ENCODE data around the gene KLHDC4. TPM values are rescaled to one million over a fixed set of nuclear protein-coding genes. Genes with fewer than 3 reads are reported as not detected.

KLHDC4 gene
- total RNA-seq, 1 donor from 2014 or later = 87.0 TPM

GRCh38 chr16:87764600-87765472, 950 bp downstream of the KLHDC4 start:
- DNase-seq (no peak), ATAC-seq (ENCODE audit: low read depth) (no peak)
- H3K4me1 Mint-ChIP-seq = peaks cover 31% of the 10 kb centered on the region
- H3K36me3 Mint-ChIP-seq (ENCODE audit: low read depth) = peaks cover 47% of the 10 kb centered on the region
- intact Hi-C loops (cut with micrococcal nuclease) = loop anchor here (1.0 to 5.0 kb wide), 4 partner anchors 40 to 807 kb away; partner anchors contain the start of genes MAP1LC3B and ZC3H18
- H3K27me3 Mint-ChIP-seq = no peaks in the 10 kb centered on the region
- H3K4me3 Mint-ChIP-seq = peak overlapping the region; percentile 100
- ChIA-PET CTCF (interaction anchor here (0.9 to 1.6 kb wide), 3 partner anchors 14 to 371 kb away, joined by 3 read pairs; no protein-coding TSS in a partner anchor), POLR2A (interaction anchor here (0.7 to 3.0 kb wide), 14 partner anchors 10 to 805 kb away, joined by 3 to 30 read pairs (median 4); partner anchors contain the start of genes BANP and ZC3H18)
- no peaks in the 10 kb centered on the region for H3K9me3 Mint-ChIP-seq
- TF ChIP-seq, protein P1, sequence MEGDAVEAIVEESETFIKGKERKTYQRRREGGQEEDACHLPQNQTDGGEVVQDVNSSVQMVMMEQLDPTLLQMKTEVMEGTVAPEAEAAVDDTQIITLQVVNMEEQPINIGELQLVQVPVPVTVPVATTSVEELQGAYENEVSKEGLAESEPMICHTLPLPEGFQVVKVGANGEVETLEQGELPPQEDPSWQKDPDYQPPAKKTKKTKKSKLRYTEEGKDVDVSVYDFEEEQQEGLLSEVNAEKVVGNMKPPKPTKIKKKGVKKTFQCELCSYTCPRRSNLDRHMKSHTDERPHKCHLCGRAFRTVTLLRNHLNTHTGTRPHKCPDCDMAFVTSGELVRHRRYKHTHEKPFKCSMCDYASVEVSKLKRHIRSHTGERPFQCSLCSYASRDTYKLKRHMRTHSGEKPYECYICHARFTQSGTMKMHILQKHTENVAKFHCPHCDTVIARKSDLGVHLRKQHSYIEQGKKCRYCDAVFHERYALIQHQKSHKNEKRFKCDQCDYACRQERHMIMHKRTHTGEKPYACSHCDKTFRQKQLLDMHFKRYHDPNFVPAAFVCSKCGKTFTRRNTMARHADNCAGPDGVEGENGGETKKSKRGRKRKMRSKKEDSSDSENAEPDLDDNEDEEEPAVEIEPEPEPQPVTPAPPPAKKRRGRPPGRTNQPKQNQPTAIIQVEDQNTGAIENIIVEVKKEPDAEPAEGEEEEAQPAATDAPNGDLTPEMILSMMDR (IDR thresholded peaks at IDR 0.05) = no peak
- H3K27ac Mint-ChIP-seq = peak overlapping the region; percentile 71

GRCh38 chr16:87762620-87763019, 3.2 kb downstream of the KLHDC4 start:
- ChIA-PET CTCF (no interaction called here), POLR2A (interaction anchor here (0.6 kb wide), 1 partner anchor 9 kb away, joined by 7 read pairs; no protein-coding TSS in a partner anchor)
- peaks cover 30% of the 10 kb centered on the region for H3K4me1 Mint-ChIP-seq
- TF ChIP-seq, protein P1 (IDR thresholded peaks at IDR 0.05) = no peak
- DNase-seq (no peak), ATAC-seq (ENCODE audit: low read depth) (no peak)
- peaks cover 62% of the 10 kb centered on the region for H3K36me3 Mint-ChIP-seq (ENCODE audit: low read depth)
- H3K4me3 Mint-ChIP-seq = no peak overlapping the region
- H3K9me3 Mint-ChIP-seq = no peaks in the 10 kb centered on the region
- intact Hi-C loops (cut with micrococcal nuclease) = no loop called here
- no peaks in the 10 kb centered on the region for H3K27me3 Mint-ChIP-seq
- no peak overlapping the region for H3K27ac Mint-ChIP-seq

DNA sequence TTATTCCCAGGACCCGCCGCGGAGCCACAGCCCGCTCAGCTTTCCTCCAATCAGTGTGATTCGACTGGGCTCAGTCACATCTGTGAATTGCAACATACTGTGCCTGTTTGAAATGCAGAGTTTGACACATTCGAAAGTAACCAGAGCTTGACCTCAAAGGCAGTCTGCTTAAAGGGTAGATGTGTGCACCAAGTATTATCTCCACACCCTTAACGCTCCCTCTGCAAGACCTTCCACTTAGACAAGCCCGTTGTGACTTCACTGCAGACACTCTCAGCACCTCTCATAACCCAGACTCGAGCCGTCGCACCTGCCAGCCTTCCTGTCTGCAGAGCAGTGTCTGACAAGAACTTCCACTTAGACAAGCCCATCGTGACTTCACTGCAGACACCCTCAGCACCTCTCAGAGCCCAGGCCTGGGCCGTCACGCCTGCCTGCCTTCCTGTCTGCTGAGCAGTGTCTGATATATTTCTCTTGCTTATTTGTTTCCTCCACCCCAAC, 3.7 kb downstream of the KLHDC4 start:
- DNase-seq (no peak), ATAC-seq (ENCODE audit: low read depth) (no peak)
- ChIA-PET POLR2A (interaction anchor here (0.6 kb wide), 1 partner anchor 8 kb away, joined by 7 read pairs; no protein-coding TSS in a partner anchor), CTCF (no interaction called here)
- Mint-ChIP-seq H3K36me3 (ENCODE audit: low read depth) (peaks cover 65% of the 10 kb centered on the region), H3K27ac (peak overlapping the region; percentile 32), H3K4me3 (no peak overlapping the region), H3K9me3 (no peaks in the 10 kb centered on the region), H3K4me1 (peaks cover 30% of the 10 kb centered on the region), H3K27me3 (no peaks in the 10 kb centered on the region)
- TF ChIP-seq, protein P1 (IDR thresholded peaks at IDR 0.05) = no peak
- intact Hi-C loops (cut with micrococcal nuclease) = no loop called here

DNA sequence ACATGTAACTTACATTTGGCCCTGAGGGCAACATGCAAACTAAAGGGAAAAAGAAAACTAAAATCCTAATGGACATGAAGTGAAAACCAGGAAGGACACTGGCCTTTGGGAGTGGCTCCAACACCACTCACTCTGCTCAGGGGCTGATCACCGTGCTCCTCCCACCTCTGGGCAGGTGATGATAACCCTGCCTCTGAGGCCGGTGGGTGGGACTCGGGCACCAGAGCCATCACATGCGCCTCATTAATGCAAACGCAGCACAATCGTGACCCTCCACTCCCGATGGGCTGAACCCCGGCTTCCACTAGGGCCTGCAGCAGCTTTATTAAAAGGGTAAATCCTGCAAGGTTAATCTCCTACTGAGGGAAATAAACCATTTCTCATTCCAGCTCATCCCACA, 4.7 kb downstream of the KLHDC4 start:
- Mint-ChIP-seq H3K4me3 (no peak overlapping the region), H3K27ac (no peak overlapping the region), H3K36me3 (ENCODE audit: low read depth) (peaks cover 73% of the 10 kb centered on the region), H3K27me3 (no peaks in the 10 kb centered on the region), H3K4me1 (peaks cover 28% of the 10 kb centered on the region), H3K9me3 (no peaks in the 10 kb centered on the region)
- ATAC-seq (ENCODE audit: low read depth) (no peak), DNase-seq (no peak)
- TF ChIP-seq, protein P1 (IDR thresholded peaks at IDR 0.05) = no peak
- POLR2A ChIA-PET = no interaction called here
- CTCF ChIA-PET = no interaction called here
- intact Hi-C loops (cut with micrococcal nuclease) = no loop called here

DNA sequence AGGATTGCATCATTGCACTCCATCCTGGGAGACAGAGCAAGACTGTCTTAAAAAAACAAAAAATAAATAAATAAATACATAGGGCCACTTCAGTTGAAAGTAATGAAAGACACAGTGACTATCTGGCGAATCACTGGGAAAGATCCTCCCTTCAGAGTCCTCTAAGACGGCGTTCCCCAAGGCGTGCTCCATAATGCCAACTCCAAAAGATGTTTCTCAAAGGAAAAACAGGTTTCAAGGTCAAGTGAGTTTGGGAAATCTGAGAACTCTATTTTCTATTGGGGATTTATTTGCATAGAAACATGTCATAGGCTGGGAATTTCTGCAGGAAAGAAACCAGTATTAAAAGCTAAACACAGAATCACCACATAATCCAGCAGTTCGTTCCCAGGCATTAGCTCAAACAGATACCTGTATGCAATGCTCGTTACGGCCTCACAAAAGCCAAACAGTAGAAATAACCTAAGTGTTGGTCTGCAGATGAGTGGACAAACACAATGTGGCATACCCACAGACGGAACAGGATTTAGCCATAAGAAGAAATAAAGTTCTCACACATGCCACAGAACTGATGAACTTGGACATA, 7.9 kb downstream of the KLHDC4 start:
- ATAC-seq (ENCODE audit: low read depth) (no peak), DNase-seq (no peak)
- ChIA-PET CTCF (no interaction called here), POLR2A (interaction anchor here (0.6 kb wide), 1 partner anchor 298 kb away, joined by 3 read pairs; no protein-coding TSS in a partner anchor)
- Mint-ChIP-seq H3K4me1 (peaks cover 9% of the 10 kb centered on the region), H3K27me3 (no peaks in the 10 kb centered on the region), H3K27ac (no peak overlapping the region), H3K9me3 (no peaks in the 10 kb centered on the region), H3K36me3 (ENCODE audit: low read depth) (peaks cover 85% of the 10 kb centered on the region), H3K4me3 (no peak overlapping the region)
- intact Hi-C loops (cut with micrococcal nuclease) = no loop called here
- TF ChIP-seq, protein P1 (IDR thresholded peaks at IDR 0.05) = no peak

All from activated B cell treated with CpG ODN at 0.5 μM for 24 hours (primary cell).